NCI-H526 (cell line): ENCODE data around the gene EPAS1.
A peak's percentile ranks its signal among the peaks of the same experiment; 100 is the strongest.

Experiments
- DNase-seq, 2 experiments: peaks; one replicate each; lab custom pipeline; 2025; lab: John Stamatoyannopoulos, UW

Gene EPAS1

GRCh38 chr2:46273225-46273863, 23.9 kb upstream of the EPAS1 start:
- DNase-seq, result no peak

- no peak for DNase-seq
These were observed 23.3 kb upstream of the EPAS1 start for GRCh38 chr2:46273919-46274318.

GRCh38 chr2:46274586-46274985, 22.6 kb upstream of the EPAS1 start:
- no peak for DNase-seq

- no peak for DNase-seq
These were observed 21.2 kb upstream of the EPAS1 start for GRCh38 chr2:46275995-46276394.

- DNase-seq, result no peak
These were observed 20.6 kb upstream of the EPAS1 start for GRCh38 chr2:46276642-46277041.

- no peak for DNase-seq
These were observed 19.6 kb upstream of the EPAS1 start for GRCh38 chr2:46277431-46278190.

- DNase-seq, result no peak
These were observed 18.3 kb upstream of the EPAS1 start for GRCh38 chr2:46278952-46279351.

GRCh38 chr2:46281939-46282338, 15.3 kb upstream of the EPAS1 start:
- no peak for DNase-seq

GRCh38 chr2:46283693-46284092, 13.5 kb upstream of the EPAS1 start:
- DNase-seq, result no peak

- no peak for DNase-seq
These were observed 12.9 kb upstream of the EPAS1 start for GRCh38 chr2:46284260-46284659.

- DNase-seq, result peak; percentile 20 to 73
These were observed 12.4 kb upstream of the EPAS1 start for GRCh38 chr2:46284796-46285195.

- DNase-seq, result no peak
These were observed 10.5 kb upstream of the EPAS1 start for GRCh38 chr2:46286715-46287114.

- DNase-seq, result no peak
These were observed 7.1 kb upstream of the EPAS1 start for GRCh38 chr2:46290078-46290477.

GRCh38 chr2:46293466-46293865, 3.7 kb upstream of the EPAS1 start:
- no peak for DNase-seq

- DNase-seq, result no peak
These were observed 2.9 kb upstream of the EPAS1 start for GRCh38 chr2:46294176-46294836.

GRCh38 chr2:46296216-46296839, 879 bp upstream of the EPAS1 start:
- peak in 1 of 2 experiments; percentile 28 for DNase-seq

- peak in 1 of 2 experiments; percentile 63 for DNase-seq
These were observed 502 bp downstream of the EPAS1 start for GRCh38 chr2:46297546-46298271.

- no peak for DNase-seq
These were observed 990 bp downstream of the EPAS1 start for GRCh38 chr2:46298272-46298521.

GRCh38 chr2:46298522-46299353, 1.5 kb downstream of the EPAS1 start:
- DNase-seq, result peak in 1 of 2 experiments; percentile 54

GRCh38 chr2:46299365-46300263, 2.4 kb downstream of the EPAS1 start:
- peak in 1 of 2 experiments; percentile 53 for DNase-seq
